ENCODE data around the gene TSPAN13. TPM values are rescaled to one million over a fixed set of nuclear protein-coding genes. Genes with fewer than 3 reads are reported as not detected.
A peak's percentile ranks its signal among the peaks of the same experiment; 100 is the strongest.

Gene TSPAN13
- polyA plus RNA-seq, 3 donors, result 22.2 to 27.8 (median 27.2) TPM

DNA sequence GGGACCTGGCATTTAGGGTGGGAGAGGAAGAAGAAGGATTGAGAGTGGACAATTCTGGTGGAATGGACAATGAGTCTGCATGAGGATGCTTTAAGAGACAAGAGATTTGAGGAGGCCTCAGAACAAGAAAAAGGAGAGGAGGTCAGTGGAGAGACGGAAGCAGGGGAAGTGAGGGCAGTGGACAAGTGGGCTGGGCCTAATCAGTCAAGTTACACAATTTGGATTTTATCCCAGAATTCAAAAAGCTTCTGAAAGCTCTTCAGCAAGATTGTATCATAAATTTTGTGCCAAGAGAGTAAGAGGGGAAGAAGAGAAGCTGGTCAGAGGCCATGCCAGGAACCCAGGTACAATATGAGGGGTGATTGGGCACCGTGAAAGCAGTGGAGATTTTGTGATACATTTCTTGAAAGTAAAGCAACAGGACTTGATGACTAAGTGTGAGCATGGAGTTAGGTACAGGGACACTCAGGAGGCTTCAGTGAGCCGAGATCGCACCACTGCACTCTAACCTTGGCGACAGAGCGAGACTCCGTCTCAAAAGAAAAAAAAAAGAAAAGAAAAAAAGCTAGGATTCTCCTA lies 19.3 kb upstream of the TSPAN13 start:
- DNase-seq (ENCODE audit: extremely low read depth in 1 of 11, low read depth in 9 of 11, low spot score in 4 of 11), result no peak

DNA sequence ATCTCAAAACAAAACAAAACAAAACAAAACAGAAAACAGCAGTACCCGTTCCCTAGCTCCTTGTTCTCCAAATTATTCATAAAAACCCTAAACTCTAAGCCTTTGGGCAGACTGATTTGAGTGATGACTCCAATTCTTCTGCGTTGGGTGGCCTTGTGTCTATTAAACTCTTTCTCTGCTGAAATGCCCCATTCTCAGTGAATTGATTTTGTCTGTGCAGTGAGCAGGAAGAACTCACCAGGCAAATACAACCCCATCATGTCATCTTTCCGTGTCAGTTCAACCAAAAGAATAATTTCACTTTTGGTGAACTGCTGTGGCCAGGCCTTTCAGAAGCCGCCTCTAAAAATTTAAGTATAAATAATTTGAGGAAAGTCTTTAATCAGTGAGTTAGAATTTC lies 18.5 kb upstream of the TSPAN13 start:
- no peak for DNase-seq (ENCODE audit: extremely low read depth in 1 of 11, low read depth in 9 of 11, low spot score in 4 of 11)

DNA sequence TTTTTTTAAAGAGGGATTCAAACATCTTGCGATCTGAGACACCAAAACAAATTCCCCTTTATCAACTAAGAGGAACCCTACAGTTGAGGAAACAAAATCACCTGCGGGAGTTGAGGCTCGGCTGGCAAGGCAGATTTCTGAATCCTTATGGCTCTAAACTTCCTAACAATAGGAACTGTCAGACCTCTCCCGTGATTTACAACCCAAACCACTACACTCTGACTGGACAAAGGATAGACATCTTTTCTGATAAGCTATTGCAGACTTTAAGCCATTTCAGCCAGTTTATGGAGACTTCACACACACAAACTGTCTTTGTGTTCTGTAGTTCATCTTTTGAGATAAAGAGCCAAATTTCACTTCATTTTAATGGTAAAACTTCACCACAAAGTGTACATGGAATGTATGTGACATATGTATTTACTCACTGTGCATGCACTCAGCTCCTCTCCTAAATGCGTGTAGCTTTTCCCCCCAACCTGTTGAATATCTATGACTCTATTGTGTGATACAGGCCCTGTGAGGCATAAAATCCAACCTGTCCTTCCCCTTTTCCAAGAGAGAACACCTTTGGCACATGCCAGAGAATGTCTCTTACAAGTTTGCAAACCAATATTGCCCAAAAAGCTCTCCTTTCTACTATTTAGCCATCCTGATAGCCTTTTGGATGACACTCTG lies 15.4 kb upstream of the TSPAN13 start:
- no peak for DNase-seq (ENCODE audit: extremely low read depth in 1 of 11, low read depth in 9 of 11, low spot score in 4 of 11)

DNA sequence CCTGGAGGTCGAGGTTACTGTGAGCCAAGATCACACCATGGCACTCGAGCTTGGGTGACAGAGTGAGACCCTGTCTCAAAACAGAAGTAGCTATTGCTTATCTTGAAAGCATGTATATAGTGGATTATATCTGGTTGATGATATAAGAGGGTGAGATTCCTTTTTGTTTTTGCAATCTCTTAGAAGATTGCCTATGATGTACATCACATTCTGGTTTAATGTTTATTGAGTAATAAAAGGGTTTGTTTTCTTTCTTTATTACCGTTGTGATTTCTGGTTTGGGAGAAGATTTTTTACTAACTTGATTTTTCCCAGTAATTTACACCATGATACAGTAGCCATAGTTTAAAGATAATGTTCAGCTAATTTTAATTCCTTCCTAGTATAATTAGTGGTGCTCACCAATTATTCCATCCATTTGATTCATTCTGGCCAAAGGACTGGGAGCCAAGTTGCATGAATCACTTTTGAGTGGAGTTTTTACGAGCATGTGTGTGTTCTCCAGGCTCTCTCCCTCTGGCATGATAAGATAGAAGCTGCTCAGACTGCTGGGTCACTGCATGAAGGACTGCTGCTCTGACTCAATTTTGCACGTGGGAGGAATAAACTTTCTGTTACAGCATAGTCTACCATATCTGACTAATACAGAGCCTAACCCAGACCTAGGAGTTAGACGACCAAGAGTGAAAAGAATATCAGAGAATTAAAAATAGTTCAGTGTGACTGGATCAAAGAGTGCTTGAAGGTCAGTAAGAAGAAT lies 13.5 kb upstream of the TSPAN13 start:
- peak in 2 of 11 donors; percentile 25 to 33 for DNase-seq (ENCODE audit: extremely low read depth in 1 of 11, low read depth in 9 of 11, low spot score in 4 of 11)

DNA sequence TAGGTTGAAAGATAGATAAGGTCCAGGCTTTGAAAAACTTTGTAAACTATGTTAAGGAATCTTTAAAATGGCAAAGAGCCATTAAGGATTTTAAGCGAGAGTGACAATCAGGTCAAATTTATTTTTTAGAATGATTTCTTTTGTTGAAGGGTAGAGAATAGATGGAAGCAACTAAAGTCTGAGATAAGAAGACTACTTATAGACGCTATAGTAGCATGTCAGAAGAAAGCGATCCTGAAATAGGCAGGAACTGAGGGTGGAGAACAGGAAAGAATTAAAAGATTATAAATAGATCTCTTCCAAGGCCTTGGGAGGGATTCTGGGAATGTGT lies 13.0 kb upstream of the TSPAN13 start:
- DNase-seq (ENCODE audit: extremely low read depth in 1 of 11, low read depth in 9 of 11, low spot score in 4 of 11), result no peak

DNA sequence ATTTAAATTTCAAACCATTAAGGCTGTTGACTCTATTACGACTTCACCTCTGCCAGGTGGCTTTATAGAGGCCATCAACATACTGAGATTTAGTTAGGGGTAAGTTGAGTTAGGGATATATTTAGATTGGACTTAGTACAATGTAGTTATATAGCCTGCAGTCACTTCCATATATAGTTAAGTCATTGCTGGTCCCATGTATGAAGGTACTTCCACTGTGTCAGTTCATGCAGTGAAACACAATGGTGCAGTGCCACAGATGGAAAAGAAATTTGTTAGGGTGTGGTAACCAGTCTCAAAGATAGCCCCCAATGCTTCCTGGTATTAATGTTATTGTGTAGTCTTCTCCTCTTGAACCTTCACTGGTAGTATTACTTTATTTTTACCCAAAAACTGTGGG lies 12.6 kb upstream of the TSPAN13 start:
- no peak for DNase-seq (ENCODE audit: extremely low read depth in 1 of 11, low read depth in 9 of 11, low spot score in 4 of 11)

DNA sequence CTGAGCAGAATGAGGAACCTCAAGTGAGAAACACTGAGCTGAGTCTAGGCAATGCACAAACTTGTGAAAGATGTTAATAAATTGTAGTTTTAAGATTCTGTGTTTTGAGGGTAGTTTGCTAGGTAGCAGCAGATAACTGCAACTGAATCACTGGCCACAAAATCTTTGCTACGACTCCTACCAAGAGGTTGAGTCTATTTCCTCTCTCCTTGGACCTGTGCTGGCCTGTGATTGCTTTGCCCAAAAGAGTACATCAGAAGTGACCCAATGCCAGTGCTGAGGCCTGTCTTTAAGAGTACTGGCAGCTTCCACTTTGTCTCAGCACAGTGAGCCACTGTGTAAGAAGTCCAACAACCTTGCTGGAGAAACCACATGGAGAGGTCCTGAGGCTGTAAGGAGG lies 11.9 kb upstream of the TSPAN13 start:
- DNase-seq (ENCODE audit: extremely low read depth in 1 of 11, low read depth in 9 of 11, low spot score in 4 of 11), result no peak

DNA sequence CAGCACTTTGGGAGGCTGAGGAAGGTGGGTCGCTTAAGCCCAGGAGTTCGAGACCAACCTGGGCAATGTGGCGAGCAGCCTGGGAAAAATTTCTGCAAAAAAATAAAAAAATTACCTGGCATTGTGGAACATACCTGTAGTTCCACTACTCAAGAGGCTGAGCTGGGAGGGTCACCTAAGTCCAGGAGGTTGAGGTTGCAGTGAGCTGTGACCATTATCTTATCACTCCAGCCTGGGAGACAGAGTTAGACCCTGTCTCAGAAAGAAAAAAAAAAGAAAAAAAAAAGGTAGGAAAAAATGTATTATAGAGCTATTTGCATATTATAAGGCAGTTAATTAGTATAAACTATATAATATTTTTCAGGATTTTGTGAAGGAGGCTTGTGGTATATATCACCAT lies 11.0 kb upstream of the TSPAN13 start:
- no peak for DNase-seq (ENCODE audit: extremely low read depth in 1 of 11, low read depth in 9 of 11, low spot score in 4 of 11)

DNA sequence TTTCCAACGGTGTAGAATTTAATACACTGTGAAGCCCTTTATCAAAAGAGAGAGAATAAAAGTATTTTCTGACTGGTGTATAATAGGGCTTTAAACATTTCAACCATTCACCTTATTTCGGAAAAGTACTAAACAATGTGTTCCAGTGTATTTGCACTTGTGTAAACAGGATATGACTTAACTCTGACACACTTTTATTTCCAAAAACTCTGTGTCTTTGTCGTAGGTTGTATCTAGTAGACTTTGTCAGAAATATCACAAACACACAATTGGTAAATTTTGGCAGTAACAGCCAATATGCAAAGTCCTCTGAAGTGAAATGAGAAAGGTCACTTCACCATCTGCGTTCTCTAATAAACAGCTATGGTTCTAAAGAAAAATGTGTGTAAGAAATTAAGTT lies 10.3 kb upstream of the TSPAN13 start:
- no peak for DNase-seq (ENCODE audit: extremely low read depth in 1 of 11, low read depth in 9 of 11, low spot score in 4 of 11)

DNA sequence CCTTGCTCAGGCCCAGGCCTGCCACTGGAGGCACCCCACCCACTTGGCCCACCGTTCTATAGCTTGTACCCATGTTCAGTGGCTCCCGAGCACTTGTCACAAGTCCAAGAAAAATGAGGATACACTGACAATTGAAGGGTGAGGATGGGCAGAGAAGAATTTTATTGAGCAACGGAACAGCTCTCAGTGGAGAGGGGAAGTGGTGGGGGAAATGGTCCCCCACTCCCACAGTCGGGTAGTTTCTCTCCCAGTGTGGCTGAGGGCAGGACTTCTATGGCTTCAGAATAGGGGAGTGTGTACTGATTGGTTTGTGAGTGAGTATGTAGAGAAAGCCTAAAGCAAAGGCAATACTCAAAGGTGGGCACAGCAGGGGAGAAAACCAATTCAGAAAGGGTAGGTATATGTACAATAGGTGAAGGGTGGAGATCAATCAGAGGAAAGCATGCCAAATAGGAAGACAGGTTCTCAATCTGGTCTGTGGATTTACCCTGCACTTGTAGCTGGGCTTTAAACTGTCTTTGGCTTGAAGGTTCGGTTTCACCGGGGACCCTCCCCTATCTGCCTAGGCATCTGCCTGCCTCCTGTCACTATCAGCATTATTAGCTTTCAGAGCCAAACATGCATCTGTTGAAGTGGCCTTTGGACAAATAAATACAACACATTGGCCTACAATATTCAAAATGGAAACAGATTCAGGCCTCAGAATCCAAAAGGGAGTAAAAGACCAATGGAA lies 8.9 kb upstream of the TSPAN13 start:
- DNase-seq (ENCODE audit: extremely low read depth in 1 of 11, low read depth in 9 of 11, low spot score in 4 of 11), result no peak

DNA sequence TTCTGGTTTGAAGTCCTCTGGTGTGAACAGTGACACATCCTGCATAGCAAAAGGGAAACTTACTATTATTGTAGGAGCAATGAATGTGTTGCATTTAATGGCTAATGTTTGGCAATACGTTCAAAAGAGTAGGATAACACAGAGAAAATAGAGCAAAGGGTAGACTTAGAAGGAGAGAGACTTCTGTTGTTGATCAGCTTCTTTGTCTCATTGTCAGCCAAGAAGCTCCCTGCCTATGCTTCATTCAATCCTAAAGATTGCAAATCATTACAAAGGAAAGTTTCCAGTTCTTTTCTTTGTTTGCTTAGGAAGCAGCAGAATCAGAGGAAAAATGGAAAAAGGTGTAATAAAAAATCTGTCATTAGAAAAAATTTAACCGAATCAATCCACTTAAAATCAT lies 7.9 kb upstream of the TSPAN13 start:
- no peak for DNase-seq (ENCODE audit: extremely low read depth in 1 of 11, low read depth in 9 of 11, low spot score in 4 of 11)

DNA sequence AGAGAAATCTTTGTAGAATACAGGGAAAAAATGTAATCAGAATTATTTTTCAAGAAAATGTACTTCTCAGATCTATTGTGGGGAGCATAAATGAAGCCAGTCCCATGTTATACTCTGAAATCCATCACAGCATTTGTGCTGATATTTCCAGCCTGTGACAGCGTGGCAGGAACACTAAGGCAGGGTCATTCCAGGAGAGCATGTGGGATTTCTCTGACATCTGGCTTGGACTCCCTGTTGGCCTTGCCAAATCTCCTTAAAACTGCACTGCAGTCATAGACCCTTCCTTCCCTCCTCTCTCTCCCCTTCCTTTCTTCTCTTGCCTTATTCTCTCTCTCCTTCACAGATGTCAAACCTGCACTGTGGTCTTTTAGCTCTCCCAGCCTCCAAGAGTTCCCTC lies 6.5 kb upstream of the TSPAN13 start:
- DNase-seq (ENCODE audit: extremely low read depth in 1 of 11, low read depth in 9 of 11, low spot score in 4 of 11), result no peak

DNA sequence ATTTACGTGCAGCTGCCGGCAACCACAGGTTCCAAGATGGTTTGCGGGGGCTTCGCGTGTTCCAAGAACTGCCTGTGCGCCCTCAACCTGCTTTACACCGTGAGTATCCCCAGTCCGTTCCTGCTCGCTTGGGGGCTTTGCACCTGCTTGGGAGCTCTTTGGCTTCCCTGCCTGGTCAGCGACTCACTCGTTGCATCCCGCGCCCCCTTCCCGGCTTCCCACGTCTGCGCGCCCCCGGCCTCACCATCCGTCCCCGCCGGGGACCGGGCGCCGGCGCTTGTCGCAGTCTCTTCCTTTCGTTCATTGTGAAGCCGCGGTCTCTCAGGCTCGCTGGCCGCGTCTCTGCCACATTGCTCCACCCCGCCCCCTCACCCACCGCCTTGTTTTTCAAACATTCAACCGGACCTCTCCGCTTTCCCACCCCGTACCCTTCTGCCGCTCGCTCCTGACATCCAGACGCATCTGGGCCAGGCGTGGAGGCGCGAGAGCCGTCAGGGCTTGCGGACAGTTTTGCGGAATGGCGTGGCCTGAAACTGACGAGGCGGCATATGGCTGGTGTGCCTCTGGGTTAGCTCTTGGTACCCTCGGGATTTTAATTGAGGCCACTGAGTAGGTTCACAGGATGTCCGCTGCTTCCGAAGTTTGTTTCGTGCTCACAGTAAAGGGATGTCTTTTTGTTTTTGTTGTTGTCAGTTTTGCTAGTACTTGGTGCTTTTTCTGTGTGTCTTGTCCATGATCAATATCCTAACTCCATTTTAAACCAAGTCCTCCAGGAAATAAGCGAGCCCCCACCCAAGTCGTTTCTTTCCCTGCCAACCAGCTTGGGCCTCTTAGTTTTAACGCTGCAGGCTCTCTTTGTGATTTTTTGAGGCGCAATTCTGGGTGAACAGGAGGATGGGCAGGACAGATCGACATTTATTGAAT lies 639 bp downstream of the TSPAN13 start:
- peak in 5 of 11 donors; percentile 22 to 41 (median 27) for DNase-seq (ENCODE audit: extremely low read depth in 1 of 11, low read depth in 9 of 11, low spot score in 4 of 11)

DNA sequence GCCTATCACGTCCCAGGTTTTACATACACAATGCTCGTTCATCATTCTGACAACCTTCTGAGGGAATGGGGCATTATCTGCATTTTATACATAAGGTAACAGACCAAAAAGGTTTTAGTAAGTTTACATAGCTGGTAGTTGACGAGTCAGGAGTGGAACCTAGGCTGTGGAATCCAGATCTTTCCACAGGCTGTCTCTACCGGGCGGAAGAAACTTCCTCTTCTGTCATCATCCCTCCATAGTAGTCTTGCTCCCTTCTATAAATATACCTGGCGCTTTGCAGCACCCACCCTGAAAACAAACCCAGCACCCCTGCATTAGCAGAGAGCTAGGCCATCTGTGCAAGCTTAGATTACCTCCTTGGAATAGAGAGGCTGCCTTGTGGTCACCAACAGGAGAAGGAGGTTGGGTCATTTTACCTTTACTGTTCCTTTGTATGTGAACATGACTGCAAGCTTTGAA lies 1.3 kb downstream of the TSPAN13 start:
- no peak for DNase-seq (ENCODE audit: extremely low read depth in 1 of 11, low read depth in 9 of 11, low spot score in 4 of 11)

DNA sequence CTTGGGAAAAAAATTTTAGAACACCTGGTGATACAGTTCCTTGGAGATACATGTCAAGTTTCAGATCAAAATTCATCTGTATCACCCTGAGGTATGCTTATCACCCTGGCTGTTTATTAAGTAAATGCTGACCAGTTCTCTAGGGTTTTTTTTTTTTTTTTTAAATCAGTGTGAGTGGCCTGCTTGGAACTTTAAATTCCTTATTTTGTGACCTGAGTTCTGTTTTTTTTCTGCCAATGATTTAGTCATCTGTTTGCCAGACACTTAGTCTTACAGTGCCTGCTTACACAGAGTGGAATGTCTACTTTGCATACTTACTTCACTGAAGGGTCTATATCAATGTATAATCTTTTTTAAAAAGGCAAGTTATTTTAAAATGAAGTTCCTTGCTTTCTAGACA lies 1.8 kb downstream of the TSPAN13 start:
- DNase-seq (ENCODE audit: extremely low read depth in 1 of 11, low read depth in 9 of 11, low spot score in 4 of 11), result no peak

DNA sequence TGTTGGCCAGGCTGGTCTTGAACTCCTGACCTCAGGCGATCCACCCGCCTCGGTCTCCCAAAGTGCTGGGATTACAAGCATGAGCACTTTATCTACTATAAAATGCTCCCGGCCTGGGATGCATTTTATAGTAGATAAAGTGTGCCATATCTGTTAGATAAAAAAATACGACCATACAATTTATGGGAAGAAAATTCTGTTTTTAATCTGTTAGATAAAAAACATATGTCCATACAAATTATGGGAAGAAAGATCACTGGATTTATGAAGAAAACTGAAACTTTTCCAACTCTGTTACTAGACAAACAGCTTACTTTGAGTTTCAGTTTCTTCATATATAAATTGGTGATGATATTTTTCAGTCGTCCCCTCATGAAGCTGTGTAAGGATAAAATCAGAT lies 4.5 kb downstream of the TSPAN13 start:
- no peak for DNase-seq (ENCODE audit: extremely low read depth in 1 of 11, low read depth in 9 of 11, low spot score in 4 of 11)

DNA sequence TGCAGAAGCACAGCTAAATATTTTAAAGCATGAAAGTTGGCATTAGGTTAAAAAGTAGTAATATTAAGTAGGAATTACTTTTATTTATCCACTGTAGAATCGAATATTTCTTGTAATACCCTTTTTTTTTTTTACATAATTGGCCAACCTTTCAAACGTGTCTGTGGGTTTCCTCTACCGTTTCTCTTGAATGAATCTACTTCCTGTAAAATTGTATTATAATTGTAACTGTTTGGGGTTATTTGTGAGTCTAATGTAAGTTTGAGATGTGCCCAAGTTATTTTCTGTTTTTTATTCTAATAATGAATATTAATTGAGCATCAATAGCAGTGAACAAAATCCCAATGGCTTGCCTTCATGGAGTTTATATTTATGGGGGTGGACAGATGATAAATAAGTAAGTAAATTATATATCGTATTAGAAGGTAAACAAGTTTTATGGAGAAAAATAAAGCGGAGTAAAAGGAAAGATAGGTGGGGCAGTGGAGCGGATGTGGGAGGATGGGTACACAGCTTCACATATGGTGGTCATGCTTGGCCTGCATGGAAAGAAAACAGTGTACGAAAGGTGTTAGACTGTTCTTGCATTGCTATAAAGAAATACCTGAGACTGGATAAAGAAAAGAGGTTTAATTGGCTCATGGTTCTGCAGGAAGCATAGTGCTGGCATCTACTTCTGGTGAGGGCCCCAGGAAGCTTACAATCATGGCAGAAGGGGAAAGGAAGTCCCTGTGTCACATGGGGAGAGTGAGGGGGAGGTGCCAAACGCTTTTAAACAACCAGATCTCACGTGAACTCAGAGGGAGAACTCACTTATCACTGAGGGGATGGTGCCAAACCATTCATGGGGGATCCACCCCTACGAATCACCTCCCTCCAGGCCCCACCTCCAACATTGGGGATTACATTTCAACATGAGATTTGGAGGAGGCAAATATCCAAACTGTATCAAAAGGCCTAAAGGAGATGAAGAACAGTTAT lies 5.4 kb downstream of the TSPAN13 start:
- DNase-seq (ENCODE audit: extremely low read depth in 1 of 11, low read depth in 9 of 11, low spot score in 4 of 11), result no peak

DNA sequence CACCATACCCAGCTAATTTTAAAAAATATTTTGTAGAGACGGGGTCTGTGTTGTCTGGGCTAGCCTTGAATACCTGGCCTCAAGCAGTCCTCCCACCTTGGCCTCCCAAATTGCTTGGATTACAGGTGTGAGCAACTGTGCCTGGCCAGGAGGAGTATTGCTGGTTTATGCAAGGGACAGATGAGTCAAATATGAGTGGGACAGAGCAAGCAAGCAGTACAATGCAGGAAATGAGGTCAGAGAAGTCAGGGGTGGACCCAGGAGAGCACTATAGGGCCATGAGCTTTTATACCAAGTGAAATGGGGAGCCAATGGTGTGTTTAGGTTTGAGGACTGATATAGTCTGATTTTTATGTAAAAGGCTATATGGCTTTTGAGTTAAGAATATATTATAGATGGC lies 6.3 kb downstream of the TSPAN13 start:
- DNase-seq (ENCODE audit: extremely low read depth in 1 of 11, low read depth in 9 of 11, low spot score in 4 of 11), result no peak
